ENCODE data around the gene CDK5RAP2.

The CDK5RAP2 gene

DNA sequence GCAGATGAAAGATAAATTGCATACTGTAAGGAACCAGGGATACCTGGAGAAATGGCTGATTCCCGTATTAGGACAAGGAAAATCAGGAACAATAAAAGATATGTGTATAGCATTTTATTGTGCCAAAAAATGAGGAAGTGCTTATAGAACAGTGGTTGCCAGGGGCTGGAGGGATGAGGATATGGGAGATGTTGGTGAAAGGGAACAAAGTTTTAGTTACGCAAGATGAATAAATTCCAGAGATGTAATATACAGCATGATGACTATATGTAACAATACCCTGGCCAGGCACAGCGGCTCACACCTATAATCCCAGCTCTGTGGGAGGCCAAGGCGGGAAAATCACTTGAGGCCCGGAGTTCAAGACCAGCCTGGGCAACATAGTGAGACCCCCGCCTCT is 101.8 kb downstream of the CDK5RAP2 start:
- ChIA-PET POLR2A (no interaction called here), CTCF (interaction anchor here (0.6 to 2.4 kb wide), 19 partner anchors 7 to 922 kb away, joined by 3 to 24 read pairs (median 8); no protein-coding TSS in a partner anchor)
- Histone ChIP-seq H3K9me3 (ENCODE audit: control insufficient read depth, insufficient read depth, low read depth, low read length) (no peaks in the 10 kb centered on the region), H3K27ac (ENCODE audit: extremely low read depth, low read depth, low read length) (no peak overlapping the region), H3K4me3 (ENCODE audit: low read depth, low read length) (no peak overlapping the region), H3K4me1 (ENCODE audit: control insufficient read depth, insufficient read depth, low read length) (peaks cover 2% of the 10 kb centered on the region; the same call in 1 of the 2 replicates), H3K36me3 (ENCODE audit: control insufficient read depth in 2 of 2, insufficient read depth in 1 of 2, low read length in 2 of 2) (peaks cover 0 to 74% of the 10 kb centered on the region in 2 experiments; a peak in 2 of 3 replicates)
- TF ChIP-seq GLIS1 (tag by site-specific recombination; IDR thresholded peaks at IDR 0.05) (0 out of 2 replicates have a peak, but pooled peaks have one; percentile 10), ZNF626 (tag by site-specific recombination; IDR thresholded peaks at IDR 0.05) (no peak)

- Histone ChIP-seq H3K9me3 (ENCODE audit: control insufficient read depth, insufficient read depth, low read depth, low read length) (no peaks in the 10 kb centered on the region), H3K4me3 (ENCODE audit: low read depth, low read length) (no peak overlapping the region), H3K4me1 (ENCODE audit: control insufficient read depth, insufficient read depth, low read length) (peaks cover 2% of the 10 kb centered on the region; the same call in 1 of the 2 replicates), H3K27ac (ENCODE audit: extremely low read depth, low read depth, low read length) (no peak overlapping the region), H3K36me3 (ENCODE audit: control insufficient read depth in 2 of 2, insufficient read depth in 1 of 2, low read length in 2 of 2) (peaks cover 0 to 74% of the 10 kb centered on the region in 2 experiments; a peak in 2 of 3 replicates)
- TF ChIP-seq, protein P1, sequence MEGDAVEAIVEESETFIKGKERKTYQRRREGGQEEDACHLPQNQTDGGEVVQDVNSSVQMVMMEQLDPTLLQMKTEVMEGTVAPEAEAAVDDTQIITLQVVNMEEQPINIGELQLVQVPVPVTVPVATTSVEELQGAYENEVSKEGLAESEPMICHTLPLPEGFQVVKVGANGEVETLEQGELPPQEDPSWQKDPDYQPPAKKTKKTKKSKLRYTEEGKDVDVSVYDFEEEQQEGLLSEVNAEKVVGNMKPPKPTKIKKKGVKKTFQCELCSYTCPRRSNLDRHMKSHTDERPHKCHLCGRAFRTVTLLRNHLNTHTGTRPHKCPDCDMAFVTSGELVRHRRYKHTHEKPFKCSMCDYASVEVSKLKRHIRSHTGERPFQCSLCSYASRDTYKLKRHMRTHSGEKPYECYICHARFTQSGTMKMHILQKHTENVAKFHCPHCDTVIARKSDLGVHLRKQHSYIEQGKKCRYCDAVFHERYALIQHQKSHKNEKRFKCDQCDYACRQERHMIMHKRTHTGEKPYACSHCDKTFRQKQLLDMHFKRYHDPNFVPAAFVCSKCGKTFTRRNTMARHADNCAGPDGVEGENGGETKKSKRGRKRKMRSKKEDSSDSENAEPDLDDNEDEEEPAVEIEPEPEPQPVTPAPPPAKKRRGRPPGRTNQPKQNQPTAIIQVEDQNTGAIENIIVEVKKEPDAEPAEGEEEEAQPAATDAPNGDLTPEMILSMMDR (tag by site-specific recombination; IDR thresholded peaks at IDR 0.05), result peak; percentile 58
- TF ChIP-seq ZNF398 (tag by site-specific recombination; IDR thresholded peaks at IDR 0.05) (no peak), ZBTB17 (tag by site-specific recombination; IDR thresholded peaks at IDR 0.05) (peak; percentile 33; the same call in 1 of the 2 replicates), IKZF3 (tag by site-specific recombination; IDR thresholded peaks at IDR 0.05) (peak; percentile 55; the same call in 1 of the 2 replicates), ZNF157 (tag by site-specific recombination; IDR thresholded peaks at IDR 0.05) (no peak), MYNN (tag by site-specific recombination; IDR thresholded peaks at IDR 0.05; ENCODE audit: borderline replicate concordance) (no peak), GLIS1 (tag by site-specific recombination; IDR thresholded peaks at IDR 0.05) (peak; percentile 16; the same call in 1 of the 2 replicates), ZNF555 (tag by site-specific recombination; conservative IDR thresholded peaks at IDR 0.05) (no peak), ZNF654 (tag by site-specific recombination; IDR thresholded peaks at IDR 0.05; ENCODE audit: low read depth) (peak; percentile 48), ZNF48 (tag by site-specific recombination; IDR thresholded peaks at IDR 0.05) (no peak), ZNF274 (IDR thresholded peaks at IDR 0.05; ENCODE audit: low read length) (no peak), ZNF274 (tag by site-specific recombination; IDR thresholded peaks at IDR 0.05; ENCODE audit: borderline replicate concordance) (no peak), KLF10 (tag by site-specific recombination; IDR thresholded peaks at IDR 0.05) (no peak), MZF1 (tag by site-specific recombination; IDR thresholded peaks at IDR 0.05; ENCODE audit: borderline replicate concordance) (peak; percentile 74; the same call in 1 of the 2 replicates), ZXDB (tag by site-specific recombination; IDR thresholded peaks at IDR 0.05) (no peak)
- TF ChIP-seq, protein P2, sequence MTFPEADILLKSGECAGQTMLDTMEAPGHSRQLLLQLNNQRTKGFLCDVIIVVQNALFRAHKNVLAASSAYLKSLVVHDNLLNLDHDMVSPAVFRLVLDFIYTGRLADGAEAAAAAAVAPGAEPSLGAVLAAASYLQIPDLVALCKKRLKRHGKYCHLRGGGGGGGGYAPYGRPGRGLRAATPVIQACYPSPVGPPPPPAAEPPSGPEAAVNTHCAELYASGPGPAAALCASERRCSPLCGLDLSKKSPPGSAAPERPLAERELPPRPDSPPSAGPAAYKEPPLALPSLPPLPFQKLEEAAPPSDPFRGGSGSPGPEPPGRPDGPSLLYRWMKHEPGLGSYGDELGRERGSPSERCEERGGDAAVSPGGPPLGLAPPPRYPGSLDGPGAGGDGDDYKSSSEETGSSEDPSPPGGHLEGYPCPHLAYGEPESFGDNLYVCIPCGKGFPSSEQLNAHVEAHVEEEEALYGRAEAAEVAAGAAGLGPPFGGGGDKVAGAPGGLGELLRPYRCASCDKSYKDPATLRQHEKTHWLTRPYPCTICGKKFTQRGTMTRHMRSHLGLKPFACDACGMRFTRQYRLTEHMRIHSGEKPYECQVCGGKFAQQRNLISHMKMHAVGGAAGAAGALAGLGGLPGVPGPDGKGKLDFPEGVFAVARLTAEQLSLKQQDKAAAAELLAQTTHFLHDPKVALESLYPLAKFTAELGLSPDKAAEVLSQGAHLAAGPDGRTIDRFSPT (tag by site-specific recombination; IDR thresholded peaks at IDR 0.05), result no peak
- TF ChIP-seq, protein P3, sequence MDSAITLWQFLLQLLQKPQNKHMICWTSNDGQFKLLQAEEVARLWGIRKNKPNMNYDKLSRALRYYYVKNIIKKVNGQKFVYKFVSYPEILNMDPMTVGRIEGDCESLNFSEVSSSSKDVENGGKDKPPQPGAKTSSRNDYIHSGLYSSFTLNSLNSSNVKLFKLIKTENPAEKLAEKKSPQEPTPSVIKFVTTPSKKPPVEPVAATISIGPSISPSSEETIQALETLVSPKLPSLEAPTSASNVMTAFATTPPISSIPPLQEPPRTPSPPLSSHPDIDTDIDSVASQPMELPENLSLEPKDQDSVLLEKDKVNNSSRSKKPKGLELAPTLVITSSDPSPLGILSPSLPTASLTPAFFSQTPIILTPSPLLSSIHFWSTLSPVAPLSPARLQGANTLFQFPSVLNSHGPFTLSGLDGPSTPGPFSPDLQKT (IDR thresholded peaks at IDR 0.05; ENCODE audit: borderline replicate concordance, low read depth, low read length), result no peak
- TF ChIP-seq, protein P4, sequence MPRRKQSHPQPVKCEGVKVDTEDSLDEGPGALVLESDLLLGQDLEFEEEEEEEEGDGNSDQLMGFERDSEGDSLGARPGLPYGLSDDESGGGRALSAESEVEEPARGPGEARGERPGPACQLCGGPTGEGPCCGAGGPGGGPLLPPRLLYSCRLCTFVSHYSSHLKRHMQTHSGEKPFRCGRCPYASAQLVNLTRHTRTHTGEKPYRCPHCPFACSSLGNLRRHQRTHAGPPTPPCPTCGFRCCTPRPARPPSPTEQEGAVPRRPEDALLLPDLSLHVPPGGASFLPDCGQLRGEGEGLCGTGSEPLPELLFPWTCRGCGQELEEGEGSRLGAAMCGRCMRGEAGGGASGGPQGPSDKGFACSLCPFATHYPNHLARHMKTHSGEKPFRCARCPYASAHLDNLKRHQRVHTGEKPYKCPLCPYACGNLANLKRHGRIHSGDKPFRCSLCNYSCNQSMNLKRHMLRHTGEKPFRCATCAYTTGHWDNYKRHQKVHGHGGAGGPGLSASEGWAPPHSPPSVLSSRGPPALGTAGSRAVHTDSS (tag by site-specific recombination; IDR thresholded peaks at IDR 0.05), result peak; percentile 53; the same call in 1 of the 2 replicates
- ChIA-PET POLR2A (no interaction called here), CTCF (interaction anchor here (0.6 to 2.4 kb wide), 40 partner anchors 8 to 922 kb away, joined by 3 to 24 read pairs (median 4); no protein-coding TSS in a partner anchor)
These were observed 102.4 kb downstream of the CDK5RAP2 start for GRCh38 chr9:120477534-120478001.
